Kidney epithelial cell (primary cell): Measurements from ENCODE around the gene C4orf50. TPM values are rescaled to one million over a fixed set of nuclear protein-coding genes. Genes with fewer than 3 reads are reported as not detected.

Experiments
- DNase-seq: peaks from one replicate; pipeline ENCODE4 v3.0.0-alpha.2; 2010; ENCODE audit warnings: low read depth
- H3K27me3 ChIP-seq: 2 replicates; pipeline ENCODE4 v1.6.0; 2011; ENCODE audit warnings: low read length; ENCODE audit not compliant: control insufficient read depth, insufficient read depth
- H3K36me3 ChIP-seq: 2 replicates; pipeline ENCODE4 v1.5.1; 2011; ENCODE audit warnings: low read length; ENCODE audit not compliant: control insufficient read depth, insufficient read depth
- H3K4me3 ChIP-seq: 2 replicates; pipeline ENCODE4 v1.5.1; 2011; ENCODE audit warnings: low read depth, mild to moderate bottlenecking, control low read depth, low read length
- total RNA-seq: library from RNA; depleted of rRNA; stranded (reverse); fragments of >200 nt; gene quantifications from 2 replicates; pipeline ENCODE4 v1.2.3, GENCODE V29; 2015
- TF ChIP-seq, protein P1 (sequence below): IDR thresholded peaks from 2 replicates; pipeline ENCODE4 v1.5.1; 2011; ENCODE audit warnings: mild to moderate bottlenecking, moderate library complexity, low read length, control low read depth, inconsistent platforms; ENCODE audit not compliant: insufficient read depth, poor library complexity, severe bottlenecking

C4orf50 gene
- total RNA-seq, 1 donor from 2014 or later = not detected

DNA sequence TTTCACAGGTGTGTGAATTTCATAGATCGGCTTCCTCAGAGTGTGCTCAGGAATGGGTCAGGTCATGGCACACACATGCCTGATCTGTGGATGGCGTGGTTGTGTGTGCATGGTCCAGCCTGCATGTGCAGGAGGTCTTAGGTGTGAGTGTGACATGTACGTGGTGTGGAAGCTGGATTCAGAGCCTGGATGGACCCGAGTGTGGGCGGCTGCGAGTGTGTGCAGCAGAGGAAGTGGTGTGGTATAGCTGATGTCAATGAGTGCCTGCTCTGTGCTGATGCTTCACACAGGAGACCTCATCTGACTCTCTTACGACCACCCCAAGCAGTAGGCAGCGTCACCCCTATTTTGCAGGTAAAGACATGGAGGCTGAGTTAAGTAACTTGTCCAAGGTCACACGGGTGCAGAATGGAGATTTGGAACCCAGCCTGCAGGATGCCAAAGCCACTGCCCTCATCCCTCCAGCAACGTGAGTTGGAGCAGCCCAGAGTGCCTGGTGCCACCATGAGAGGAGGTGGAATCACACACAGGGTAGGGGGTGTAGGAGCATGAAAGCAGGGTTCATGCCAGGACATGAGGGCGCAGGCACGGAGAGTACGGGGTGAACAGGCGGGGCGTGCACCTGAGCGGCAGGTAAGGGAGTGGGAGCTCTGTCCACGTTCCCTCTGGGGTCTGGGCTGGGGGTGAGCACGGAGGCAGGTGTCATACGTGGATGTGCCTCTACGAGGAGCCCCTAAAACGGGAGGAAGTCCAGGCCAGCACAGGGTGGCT lies 24.2 kb upstream of the C4orf50 start:
- no peaks in the 10 kb centered on the region for H3K36me3 ChIP-seq
- no peak overlapping the region for H3K4me3 ChIP-seq
- no peaks in the 10 kb centered on the region for H3K27me3 ChIP-seq
- no peak for DNase-seq
- TF ChIP-seq, protein P1, sequence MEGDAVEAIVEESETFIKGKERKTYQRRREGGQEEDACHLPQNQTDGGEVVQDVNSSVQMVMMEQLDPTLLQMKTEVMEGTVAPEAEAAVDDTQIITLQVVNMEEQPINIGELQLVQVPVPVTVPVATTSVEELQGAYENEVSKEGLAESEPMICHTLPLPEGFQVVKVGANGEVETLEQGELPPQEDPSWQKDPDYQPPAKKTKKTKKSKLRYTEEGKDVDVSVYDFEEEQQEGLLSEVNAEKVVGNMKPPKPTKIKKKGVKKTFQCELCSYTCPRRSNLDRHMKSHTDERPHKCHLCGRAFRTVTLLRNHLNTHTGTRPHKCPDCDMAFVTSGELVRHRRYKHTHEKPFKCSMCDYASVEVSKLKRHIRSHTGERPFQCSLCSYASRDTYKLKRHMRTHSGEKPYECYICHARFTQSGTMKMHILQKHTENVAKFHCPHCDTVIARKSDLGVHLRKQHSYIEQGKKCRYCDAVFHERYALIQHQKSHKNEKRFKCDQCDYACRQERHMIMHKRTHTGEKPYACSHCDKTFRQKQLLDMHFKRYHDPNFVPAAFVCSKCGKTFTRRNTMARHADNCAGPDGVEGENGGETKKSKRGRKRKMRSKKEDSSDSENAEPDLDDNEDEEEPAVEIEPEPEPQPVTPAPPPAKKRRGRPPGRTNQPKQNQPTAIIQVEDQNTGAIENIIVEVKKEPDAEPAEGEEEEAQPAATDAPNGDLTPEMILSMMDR = no peak

GRCh38 chr4:6041800-6042199 lies 23.6 kb upstream of the C4orf50 start:
- TF ChIP-seq, protein P1 = no peak
- Histone ChIP-seq H3K36me3 (no peaks in the 10 kb centered on the region), H3K27me3 (no peaks in the 10 kb centered on the region), H3K4me3 (no peak overlapping the region)
- no peak for DNase-seq

DNA sequence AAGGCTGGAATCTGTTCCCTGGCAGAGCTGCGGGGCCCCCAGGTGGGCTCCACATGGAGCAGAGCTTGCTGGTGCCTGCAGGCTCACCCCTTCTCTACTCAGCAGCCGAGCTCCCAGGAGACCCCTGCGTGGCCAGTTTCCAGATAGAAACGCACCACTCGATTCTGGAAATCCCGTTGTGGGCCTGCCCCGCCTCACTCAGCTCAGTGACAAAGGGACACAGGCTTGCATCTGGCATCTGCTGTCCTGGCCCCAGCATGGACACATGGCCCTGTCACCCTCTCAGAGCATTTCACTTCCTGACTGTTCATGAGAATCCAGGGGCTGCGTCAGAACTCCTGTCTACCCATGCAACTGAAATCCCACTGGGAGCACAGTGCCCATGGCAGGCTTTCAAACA lies 20.5 kb upstream of the C4orf50 start:
- Histone ChIP-seq H3K4me3 (no peak overlapping the region), H3K27me3 (no peaks in the 10 kb centered on the region), H3K36me3 (no peaks in the 10 kb centered on the region)
- no peak for DNase-seq
- TF ChIP-seq, protein P1 = no peak

DNA sequence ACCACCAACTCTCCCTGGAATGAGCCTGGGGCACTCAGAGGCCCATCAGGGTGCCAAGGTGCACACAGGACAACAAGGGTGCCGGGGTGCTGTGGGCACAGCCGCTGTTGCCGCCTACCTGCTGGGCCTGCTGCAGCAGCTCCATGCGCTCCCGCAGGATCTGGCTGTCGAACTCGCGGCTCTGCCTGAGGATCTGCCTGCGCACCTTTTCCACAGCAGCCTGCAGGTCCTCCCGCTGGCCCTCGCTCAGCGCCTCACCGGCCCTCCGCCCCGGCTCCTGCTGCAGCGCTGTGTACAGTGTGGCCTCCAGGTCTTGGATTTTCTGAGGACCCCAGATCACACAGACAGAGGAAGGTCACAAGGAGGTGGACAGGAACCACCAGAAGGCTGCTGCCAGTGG lies 17.6 kb upstream of the C4orf50 start:
- TF ChIP-seq, protein P1 = no peak
- H3K27me3 ChIP-seq = no peaks in the 10 kb centered on the region
- no peaks in the 10 kb centered on the region for H3K36me3 ChIP-seq
- H3K4me3 ChIP-seq = no peak overlapping the region
- DNase-seq = no peak

GRCh38 chr4:6033381-6033780 lies 15.2 kb upstream of the C4orf50 start:
- Histone ChIP-seq H3K4me3 (no peak overlapping the region), H3K36me3 (no peaks in the 10 kb centered on the region), H3K27me3 (no peaks in the 10 kb centered on the region)
- DNase-seq = no peak
- TF ChIP-seq, protein P1 = no peak
